SW 1271 (cell line): ENCODE data around the gene PLCB2.

Experiments
- DNase-seq, 2 experiments: peaks; one replicate each; lab custom pipeline; 2025; lab: John Stamatoyannopoulos, UW

The PLCB2 gene

DNA sequence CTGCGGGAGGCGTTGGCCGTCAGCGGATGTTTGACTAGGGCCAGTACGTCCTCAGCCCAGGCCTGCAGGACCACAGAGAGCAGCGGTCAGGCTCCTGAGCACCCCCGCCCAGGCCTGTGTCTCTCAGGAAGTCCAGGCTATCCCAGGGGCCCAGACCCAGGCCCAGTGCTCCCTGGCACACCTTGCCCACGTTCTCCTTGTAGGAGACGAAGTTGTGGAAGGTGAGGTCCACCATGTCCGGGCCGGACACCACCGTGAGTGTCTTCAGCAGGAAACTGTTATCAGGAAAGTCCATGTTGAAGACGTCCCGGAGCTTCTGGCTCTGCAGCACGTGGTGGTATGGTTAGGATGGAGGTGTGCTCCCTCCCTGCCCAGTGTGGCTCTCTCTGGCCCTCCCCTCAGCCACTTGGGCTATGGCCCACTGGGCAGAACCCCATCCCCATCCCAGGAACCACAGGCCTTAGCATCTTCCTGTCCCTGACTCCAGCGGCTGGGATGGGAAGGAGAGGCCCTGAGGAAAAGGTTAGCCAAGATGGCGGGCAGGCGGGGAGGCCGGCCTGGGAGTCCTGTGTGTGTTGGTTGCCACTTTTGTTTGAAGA lies 5.3 kb downstream of the PLCB2 start:
- DNase-seq, result no peak

DNA sequence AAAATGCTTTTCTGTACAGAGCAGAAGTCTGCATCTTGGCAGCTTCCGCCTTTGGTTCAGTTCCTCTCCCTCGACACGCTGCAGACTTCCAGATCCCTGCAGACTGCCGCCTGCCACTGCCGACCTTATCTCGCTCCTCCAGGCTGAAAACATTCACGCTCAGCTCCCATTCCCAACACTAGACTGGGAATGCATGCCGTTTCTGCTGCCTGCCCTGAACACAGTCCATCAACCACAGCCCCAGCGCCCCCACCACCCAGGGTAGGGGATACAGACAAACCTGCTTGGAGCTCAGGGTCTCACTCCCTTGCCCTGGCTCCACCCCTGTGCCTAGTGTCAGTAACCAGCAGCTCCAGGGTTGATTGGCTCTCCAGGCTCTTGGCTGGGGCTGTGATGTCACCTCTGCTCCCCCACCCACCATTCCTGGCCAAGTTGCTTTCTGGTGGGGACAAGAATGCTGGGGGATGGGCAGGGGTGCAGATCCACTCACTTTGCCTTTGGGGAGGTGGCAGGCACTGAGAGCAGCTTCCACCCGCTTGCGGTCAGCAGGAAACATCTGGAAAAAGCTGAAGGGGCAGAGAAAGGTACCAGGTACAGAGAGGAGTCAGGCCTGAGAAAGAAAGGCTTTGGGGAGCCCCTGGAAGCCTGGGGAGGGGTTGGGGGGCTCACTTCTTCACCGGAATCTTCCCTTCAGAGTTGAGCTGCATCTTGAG lies 6.1 kb downstream of the PLCB2 start:
- no peak for DNase-seq

DNA sequence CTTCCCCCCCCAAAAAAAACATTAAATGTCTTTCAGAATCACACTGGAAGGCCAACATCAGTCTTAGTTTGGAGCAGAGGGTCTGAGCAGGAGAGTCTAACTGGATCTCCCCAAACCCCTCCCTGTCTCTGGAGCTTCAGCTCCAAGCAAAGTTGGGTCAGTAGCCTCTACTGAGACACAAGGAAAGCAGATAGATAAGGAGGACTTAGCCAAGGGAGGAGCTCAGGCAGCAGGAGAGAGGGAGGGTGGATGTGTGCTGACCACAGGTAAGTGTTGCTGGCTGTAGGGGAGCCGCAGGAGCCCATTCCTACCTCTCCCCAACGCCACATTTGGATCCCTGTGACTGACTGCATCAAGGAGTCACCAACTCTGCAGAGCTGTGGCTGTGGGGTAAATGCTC lies 7.0 kb downstream of the PLCB2 start:
- no peak for DNase-seq

DNA sequence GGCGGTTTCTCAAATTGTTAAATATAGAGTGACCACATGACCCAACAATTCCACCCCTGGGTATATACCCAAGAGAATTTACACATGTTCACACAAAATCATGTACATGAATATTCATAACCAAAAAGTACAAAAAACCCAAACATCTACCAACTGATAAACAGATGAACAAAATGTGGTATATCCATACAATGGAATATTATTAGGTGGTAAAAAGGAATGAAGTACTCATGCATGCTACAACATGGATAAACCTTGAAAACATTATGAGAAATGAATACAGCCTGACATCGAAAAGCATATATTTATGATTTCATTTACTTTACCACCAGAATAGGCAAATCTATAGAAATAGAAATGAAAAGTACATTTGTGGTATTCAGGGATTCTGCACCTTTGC lies 7.4 kb downstream of the PLCB2 start:
- DNase-seq, result no peak

DNA sequence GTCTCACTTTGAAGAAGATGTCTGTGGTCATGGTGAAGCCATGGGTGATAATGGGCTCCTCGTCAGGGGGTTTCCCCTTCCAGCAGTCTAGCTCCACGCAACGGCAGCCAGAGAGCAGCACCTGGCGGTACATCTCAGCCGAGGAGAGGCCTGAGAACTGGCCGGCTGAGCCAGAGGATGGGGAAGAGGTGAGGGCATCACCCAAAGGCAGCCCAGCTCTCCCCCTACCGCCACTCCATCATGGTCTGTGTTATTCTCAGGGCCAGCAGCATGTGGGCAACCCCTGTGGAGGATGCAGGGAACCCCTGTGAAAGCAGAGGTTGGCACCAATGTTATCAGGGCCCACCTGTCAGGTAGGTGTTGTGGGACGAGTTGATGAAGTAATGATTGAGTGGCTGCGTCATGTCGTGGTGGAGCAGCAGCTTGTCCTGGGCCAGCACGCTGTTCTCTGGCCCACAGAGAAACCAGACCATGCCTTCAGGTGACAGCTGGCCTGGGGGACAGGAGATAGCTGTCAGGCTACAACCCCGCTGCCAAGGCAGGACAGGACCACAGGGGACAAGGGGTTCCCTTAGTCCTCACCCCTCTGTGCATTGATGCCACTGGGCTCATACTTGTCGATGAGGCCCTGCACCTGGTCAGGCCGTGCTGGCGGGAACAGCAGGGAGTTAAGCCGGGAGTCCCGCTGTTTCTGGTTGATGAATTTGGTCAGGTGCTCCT lies 9.4 kb downstream of the PLCB2 start:
- no peak for DNase-seq

DNA sequence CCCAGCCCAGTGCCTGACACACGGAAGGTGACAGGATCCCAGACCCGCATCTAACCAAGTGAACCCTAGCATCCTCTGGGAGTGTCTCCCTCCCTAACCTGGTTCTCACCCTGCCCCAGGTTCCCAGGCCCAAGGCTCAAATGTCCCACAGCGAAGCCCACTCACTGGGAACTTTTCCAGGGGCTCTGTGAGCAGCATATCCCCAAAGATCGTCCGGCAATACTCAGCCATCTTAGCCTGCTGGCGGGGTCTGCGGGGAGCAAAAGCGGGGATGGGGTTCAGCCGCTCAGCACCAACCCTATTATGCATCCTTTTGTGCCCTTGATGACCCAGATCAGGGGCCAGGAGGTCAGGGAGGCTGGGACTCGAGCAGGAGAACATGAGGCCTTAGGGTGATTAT lies 10.4 kb downstream of the PLCB2 start:
- no peak for DNase-seq

DNA sequence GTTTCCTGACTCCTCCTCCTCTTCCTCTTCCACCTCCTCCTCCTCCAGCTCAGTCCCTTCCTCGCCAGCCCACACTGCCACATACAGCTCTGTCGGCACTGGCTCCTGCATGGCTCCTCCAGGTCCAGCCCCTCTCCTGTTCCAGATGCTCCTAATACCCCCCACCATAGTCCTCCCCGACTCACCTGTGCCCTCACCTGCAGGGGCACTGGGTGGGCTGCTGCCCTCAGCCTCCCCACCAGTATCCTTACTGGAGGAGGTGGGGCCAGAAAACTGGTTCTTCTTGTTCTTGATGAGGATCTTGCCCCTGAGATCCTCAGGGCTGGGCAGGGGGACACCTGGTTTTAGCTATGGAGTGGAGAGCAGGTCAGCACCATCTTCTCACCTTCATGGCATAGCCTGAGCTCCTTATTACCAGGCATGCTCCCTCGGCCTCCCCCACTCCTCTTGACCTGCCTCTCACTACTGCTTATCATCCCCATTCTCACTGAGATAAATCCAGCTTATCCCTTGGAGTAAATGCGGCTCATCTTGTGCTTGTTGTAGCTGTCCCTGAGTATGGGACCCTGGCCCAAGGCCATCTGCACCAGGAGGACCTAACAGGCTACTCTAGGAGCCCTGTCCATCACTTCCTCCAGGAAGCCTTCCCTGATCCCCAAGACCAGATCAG lies 11.0 kb downstream of the PLCB2 start:
- no peak for DNase-seq

DNA sequence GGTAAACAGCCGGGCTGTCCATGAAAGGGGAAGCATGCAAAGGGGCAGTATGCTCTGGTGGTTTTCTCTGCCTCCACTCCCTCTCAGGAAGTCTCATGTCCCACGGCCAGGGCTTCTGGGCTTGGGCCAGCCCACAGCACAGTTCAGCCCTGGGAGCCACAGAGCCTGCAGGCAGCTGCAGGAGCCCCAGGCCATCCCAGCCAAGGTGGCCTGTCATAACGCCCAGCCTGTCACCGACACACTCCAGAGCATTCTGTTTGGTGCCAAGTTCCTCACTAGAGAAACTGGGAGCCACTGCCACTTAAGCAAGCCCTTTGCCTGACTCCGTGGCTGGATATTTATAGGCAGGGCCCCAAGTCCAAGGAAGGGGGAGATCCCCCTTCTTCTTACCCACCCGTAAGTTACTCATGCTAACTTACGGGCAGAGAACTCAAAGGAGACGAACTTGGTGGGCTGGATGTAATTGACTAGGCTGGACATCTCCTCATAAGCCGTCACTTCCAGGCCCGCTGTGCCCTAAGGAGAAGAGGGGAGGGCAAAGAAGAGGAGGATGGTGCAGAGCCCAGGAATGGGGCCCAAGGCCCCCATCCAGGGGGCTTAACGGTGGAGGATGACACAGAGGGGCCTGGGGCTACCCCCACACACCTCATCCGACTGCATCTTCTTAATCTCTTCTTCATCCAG lies 11.7 kb downstream of the PLCB2 start:
- DNase-seq, result no peak

DNA sequence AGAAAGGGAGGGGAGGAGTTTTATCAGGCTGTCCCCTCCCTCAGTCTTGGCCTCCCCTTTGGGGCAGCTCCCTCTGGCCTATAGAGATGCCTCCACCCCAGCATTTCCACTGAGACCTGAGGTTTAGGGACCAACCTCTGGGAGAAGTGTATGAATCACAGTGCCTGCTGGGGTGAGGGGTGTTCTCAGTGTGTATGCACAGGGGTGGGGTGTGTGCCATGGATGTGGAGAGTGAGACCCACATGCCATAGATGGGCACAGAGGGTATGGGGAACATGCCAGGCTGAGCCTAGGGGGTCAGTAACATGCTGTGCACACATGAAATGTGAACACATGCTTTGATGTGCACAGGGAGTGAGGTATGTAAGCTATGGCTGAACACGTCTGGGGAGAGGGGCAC lies 12.4 kb downstream of the PLCB2 start:
- no peak for DNase-seq

DNA sequence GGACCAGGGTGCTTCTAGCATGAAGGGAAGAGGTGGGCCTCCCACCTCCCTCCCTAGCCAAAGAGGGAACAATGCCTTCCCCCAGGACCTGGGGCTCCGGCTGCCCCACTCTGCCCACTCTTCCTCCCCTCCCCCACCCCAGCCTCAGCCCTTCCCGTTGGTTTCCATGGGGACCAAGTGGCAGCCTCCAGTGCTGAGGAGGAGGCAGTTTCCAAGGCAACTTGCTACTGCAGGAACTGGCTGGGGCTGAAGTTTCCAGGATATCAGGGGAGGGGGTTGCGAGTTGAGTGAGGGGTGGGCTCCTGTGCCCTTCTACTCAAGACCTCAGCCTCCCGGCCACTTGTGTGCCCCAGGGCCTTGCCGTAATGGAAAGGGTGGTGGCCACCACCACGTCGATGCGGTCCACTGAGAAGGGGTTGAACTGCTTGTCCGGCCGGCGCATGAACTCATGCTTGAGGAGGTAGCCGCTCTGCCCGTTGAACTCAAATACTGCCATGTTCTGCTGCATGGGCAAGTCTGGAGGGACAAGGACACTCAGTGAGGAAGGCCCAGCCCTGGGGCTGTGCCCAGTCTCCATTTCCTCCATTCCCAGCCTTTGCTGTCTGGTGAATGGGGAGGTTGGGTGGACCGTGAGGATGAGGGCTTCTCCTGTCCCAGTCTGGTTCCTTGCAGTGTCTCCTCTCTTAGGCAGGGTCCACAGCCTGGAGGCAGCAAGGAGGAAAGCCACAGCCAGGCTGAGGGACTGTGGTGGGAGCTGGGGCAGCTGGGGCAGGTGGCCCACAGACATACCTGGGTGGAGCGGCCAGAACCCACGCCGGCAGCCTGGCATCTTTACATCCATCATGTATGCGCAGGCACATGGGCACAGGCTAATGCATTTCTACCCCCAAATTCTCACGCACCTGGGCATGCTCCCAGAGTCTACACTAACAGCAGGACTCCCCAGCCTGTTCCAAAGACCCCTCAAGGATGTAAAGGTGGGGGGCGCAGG lies 13.5 kb downstream of the PLCB2 start:
- no peak for DNase-seq

DNA sequence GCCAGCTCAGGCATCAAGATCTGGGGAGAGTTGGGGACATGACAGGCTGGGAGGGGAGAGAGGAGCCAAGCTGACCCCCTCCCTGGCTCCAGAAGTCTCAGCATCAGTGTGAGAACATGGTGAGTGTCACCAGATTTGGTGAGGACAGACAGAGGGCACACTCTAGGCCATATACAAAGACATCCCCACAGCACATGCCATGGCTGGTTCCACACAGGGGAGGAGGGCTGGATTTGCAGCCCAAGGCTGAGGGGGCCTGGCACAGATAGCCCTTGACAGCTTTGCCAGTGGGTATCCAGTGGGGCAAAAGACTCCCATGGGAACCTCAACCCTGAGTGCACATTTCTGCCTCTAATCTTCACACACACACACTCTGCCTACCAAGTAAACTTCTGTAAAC lies 14.7 kb downstream of the PLCB2 start:
- no peak for DNase-seq

DNA sequence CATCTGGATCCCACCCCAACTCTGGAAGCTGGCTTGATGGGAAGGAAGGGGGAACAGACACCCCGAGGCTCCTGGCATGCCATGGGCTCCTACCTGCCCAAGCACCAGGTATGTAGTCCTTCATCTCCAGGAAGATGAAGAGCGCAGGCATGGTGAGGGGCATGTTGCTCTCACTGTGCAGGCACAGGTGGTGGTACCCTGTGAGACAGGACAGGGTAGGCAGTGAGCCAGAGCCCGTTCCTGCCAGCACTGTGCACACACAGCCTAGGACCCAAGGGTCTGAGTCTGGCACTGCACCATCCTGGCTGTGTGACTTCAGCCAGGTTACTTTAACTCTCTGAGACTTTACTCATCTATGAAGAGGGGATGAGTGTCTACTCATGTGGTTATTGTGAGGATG lies 15.5 kb downstream of the PLCB2 start:
- no peak for DNase-seq

DNA sequence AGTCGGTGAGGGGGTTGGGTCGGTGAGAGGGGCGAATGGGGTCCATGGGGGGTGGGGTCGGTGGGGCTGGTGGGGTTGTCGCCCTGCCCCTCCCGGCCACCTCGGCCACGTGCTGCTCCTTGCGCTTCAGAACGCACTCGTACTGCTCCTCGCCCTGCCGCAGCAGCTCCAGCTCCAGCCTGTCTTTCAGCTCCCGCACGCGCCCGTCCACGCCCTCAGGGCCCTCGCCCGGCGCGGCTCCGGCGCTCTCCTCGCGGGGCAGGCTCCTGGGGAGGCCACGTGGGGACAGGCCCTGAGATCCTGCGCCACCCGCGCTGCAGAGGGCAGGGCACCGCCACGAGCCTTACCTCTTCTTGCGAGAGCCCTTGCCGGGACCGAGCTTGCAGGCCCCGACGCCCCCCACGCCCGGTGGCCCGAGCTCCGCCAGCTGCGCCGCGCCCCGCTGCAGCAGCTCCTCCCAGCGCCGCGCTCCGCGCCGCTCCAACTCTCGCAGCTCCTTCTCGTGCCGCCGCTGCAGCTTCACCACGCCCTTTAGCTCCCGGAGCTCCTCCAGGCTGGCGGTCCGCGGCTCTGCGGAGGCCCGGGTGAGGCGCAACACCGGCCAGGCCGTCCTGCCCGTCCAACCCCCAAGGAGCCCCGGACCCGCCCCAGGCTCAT lies 16.7 kb downstream of the PLCB2 start:
- no peak for DNase-seq

DNA sequence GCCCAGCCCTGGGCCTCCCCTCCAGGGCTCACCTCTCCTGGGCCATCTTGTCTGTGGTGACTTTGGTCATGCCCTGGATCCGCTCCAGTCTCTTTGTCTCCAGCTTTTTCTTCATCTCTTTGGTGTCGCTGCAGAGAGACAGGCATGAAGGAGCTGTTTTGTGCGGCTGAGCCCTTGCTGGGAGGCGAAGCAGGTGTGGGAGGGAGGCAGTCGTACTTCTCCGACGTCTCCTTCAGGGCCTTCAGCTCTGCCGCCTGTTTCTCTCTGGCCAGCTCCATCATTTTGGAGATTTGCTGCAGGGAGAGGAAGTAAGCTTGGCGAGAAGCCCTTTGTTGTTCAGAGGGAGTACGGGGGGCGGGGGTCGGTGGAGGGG lies 17.2 kb downstream of the PLCB2 start:
- no peak for DNase-seq

DNA sequence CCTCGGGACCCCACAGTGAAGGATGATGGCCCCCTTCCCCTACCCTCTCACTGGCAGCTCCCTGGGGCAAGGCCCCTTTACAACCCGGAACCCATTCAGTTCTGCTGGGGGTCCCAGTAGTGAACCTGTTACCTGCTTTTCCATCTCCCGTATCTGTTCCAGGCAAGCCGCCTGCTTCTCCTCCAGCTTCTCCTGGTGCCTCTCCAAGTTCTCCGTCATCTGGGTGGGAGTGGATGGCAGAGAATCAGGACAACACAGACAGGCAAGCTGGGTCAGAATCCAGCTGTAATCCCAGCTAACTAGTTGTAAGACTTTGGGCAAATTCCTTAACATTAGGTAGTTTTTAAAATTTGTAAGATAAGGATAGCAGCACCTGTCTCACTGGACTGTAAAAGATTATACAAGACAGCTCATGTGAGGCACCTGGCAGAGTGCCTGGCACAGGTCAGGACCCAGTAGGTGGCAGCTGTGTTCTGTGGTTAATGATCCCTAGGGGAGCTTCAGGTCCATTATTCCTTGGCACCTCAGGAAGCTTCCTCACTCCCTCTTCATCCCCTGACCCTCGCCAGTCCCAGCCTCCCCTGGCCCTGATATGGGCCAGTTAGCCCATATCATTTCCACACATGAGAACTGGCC lies 18.5 kb downstream of the PLCB2 start:
- DNase-seq, result no peak

DNA sequence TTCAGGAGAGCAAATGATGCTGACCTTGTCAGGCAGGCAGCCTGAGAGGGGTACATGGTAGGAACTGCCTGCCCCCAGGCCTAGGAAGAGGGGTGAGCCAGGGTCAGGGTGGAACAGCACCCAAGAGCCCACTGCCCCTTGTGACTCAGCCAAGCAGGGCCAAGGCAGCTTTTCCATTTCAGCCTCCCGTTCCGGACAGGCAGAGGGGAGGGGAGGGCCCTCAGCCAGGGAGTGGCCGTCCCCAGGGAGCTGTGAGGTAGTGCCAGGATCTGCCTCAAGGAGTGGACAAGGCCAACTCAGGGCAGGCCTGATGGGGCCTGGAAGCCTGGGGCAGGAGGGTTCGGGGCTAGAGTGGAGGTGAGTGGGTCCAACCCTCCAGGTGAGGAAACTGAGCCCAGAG lies 19.8 kb downstream of the PLCB2 start:
- DNase-seq, result no peak

DNA sequence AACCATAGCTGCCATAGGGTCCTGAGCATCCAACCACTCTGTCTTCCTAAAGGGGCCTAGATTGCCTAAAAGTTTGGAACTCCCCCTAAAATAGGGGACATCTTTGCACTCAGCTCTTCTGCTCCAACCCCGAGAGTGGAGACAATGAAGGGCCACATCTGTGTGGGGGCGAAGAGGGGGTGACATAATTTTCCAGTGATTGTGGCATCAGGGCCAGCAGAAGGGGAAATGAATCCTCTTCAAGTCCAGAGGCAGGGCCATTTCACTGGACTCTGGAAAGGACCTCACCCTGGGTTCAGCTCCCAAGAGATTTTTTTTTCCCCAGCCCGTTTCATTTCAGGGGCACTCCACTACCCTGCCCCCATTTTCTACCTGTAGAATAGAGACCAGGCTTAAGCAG lies 20.2 kb downstream of the PLCB2 start:
- no peak for DNase-seq

DNA sequence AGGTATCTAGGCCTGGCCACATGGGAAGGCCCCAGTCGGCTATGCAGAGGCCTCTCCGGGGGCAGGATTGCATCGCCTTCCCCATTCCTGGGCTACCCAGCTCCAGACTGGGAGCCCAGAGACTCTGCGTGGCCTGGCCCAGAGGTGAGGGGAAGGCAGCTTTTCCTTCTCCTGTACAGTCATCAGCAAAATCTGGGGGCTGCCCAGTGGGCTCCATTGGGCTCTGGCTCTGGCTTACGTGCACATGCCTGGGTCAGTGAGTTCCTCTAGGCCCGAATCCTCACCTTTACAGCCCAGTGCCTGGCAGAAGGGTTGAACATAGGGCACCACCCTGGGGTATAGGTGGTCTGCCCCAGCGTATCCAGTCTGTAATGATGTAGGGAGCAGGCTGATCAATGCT lies 20.9 kb downstream of the PLCB2 start:
- no peak for DNase-seq

DNA sequence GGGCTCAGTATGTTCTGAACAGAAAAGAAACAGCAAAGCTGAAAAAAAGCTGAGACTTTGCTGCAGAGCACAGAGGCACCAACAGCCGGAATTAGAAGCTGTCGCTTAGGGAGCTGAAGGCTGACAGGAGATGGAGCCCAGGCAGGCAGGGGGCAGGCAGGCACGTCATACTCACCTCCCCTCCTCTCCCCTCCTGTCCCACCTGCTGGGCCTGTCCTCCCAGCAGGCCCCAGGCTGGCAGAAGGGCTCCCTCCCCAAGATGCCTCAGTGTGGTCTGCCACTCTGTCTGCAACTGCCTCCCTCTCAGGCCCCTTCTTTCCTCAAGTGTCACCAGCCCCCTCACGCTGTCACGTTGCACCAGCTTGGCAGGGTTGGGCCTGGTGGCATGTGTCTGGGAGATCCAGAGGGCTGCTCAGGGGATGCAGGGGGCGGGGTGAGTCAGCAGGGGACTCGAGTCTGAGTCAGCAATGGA lies 21.6 kb downstream of the PLCB2 start:
- DNase-seq, result no peak

DNA sequence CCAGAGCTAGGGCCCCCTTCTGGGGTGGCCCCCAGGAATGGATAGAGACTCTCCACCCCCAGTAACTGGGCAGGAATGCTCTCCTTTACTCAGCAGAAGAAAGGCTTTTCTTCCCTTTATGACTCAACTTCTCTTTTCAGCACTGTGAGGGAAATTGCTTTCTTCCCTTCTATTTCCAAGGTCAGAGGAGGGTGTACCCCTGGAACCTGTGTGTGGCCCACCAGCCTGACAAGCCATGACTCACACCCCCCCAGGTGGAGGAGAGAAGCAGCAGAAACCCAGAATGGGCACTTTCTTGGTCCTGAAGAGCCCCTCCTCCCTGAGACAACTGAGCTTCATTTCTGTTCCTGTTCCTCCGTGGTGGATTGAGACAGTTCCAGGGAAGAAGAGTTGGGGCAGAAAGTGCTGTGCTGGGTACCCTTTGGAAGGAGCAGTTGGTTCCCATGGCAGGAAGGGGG lies 22.2 kb downstream of the PLCB2 start:
- DNase-seq, result no peak
